Left renal pelvis (tissue), 4 donors: Measurements from ENCODE around the gene HDAC5. TPM values are rescaled to one million over a fixed set of nuclear protein-coding genes. Genes with fewer than 3 reads are reported as not detected.
"Not testable (repeated sequence)": the region's sequence is repeated elsewhere in the genome, so short reads cannot be mapped to it uniquely, and the experiment has no call there.

ENCODE experiments used
- DNase-seq, 4 donors: peaks; one replicate each; pipeline ENCODE4 v3.0.0-alpha.2; 2013; ENCODE audit warnings: low read depth in 4 of 4, low spot score in 3 of 4
- polyA plus RNA-seq, 4 donors: library from polyadenylated mRNA; unstranded; fragments of 120-200 nt; gene quantifications; one replicate each; pipeline ENCODE4 v1.2.1, GENCODE V29; 2013; ENCODE audit not compliant: insufficient read length in 4 of 4

HDAC5 gene
- polyA plus RNA-seq = 10 to 100 TPM; 42.3 to 54.2 (median 47.3) TPM

- peak; percentile 85 to 91 (median 86) for DNase-seq
These were observed at the start of gene HDAC5 for GRCh38 chr17:44123356-44124117. Gene HDAC5 (minus strand): TSS chr17:44123641. CDS start chr17:44117515, 6,126 bp downstream.

- no peak for DNase-seq
These were observed 48.6 kb upstream of the HDAC5 start for GRCh38 chr17:44171931-44172455.

GRCh38 chr17:44170499-44171201 lies 47.2 kb upstream of the HDAC5 start, which contains the start of gene ASB16:
Gene ASB16 (plus strand): TSS chr17:44170704. CDS start chr17:44170790, 86 bp downstream.
- no peak for DNase-seq

GRCh38 chr17:44170135-44170498 lies 46.7 kb upstream of the HDAC5 start:
- DNase-seq = no peak

- no peak for DNase-seq
These were observed 43.9 kb upstream of the HDAC5 start for GRCh38 chr17:44167181-44167861.

- DNase-seq = no peak
These were observed 41.0 kb upstream of the HDAC5 start for GRCh38 chr17:44164476-44164875.

GRCh38 chr17:44159519-44160210 lies 36.2 kb upstream of the HDAC5 start:
- DNase-seq = no peak

- DNase-seq = no peak
These were observed 32.0 kb upstream of the HDAC5 start for GRCh38 chr17:44155488-44155887.

- no peak for DNase-seq
These were observed 29.4 kb upstream of the HDAC5 start for GRCh38 chr17:44152875-44153274.

GRCh38 chr17:44149750-44150329 lies 26.4 kb upstream of the HDAC5 start:
- no peak for DNase-seq

GRCh38 chr17:44149066-44149465 lies 25.6 kb upstream of the HDAC5 start:
- DNase-seq = not testable (repeated sequence)

GRCh38 chr17:44147812-44148211 lies 24.4 kb upstream of the HDAC5 start:
- no peak for DNase-seq

GRCh38 chr17:44146375-44147346 lies 23.2 kb upstream of the HDAC5 start:
- DNase-seq = no peak

- DNase-seq = no peak
These were observed 21.7 kb upstream of the HDAC5 start for GRCh38 chr17:44144966-44145739.

GRCh38 chr17:44143921-44144320 lies 20.5 kb upstream of the HDAC5 start:
- DNase-seq = not testable (repeated sequence)

- peak in 2 of 4 donors; percentile 60 to 62 for DNase-seq
These were observed 14.7 kb upstream of the HDAC5 start for GRCh38 chr17:44137891-44138709.
